Activated naive CD4-positive, alpha-beta T cell treated with anti-CD3 and anti-CD28 coated beads, Interleukin-2, amount 10 ng/mL, durations not matched to agents 7 days and 5 days (primary cell): ENCODE measurements around the gene ARHGEF10L.
"Not testable (repeated sequence)": the region's sequence is repeated elsewhere in the genome, so short reads cannot be mapped to it uniquely, and the experiment has no call there.

Source experiments
- CTCF ChIA-PET: fragments of 350-600 bp; sonication (Branson Sonifier 250); formaldehyde crosslinking; loops from one replicate; lab custom pipeline; 2021; ENCODE audit warnings: antibody characterized with exemption; lab: Charles Lee
- DNase-seq: peaks from one replicate; pipeline ENCODE4 v3.0.0-alpha.2; 2020
- H3K27ac Mint-ChIP-seq: one replicate; pipeline ENCODE4 v1.8.0; 2021; ENCODE audit warnings: mild to moderate bottlenecking, moderate library complexity, mixed read lengths
- H3K27me3 Mint-ChIP-seq: one replicate; pipeline ENCODE4 v1.8.0; 2021; ENCODE audit warnings: mild to moderate bottlenecking, mixed read lengths
- H3K36me3 Mint-ChIP-seq: one replicate; pipeline ENCODE4 v1.8.0; 2021; ENCODE audit warnings: mixed read lengths
- H3K4me1 Mint-ChIP-seq: one replicate; pipeline ENCODE4 v1.8.0; 2021; ENCODE audit warnings: mixed read lengths
- H3K4me3 Mint-ChIP-seq: one replicate; pipeline ENCODE4 v1.8.0; 2021; ENCODE audit warnings: mild to moderate bottlenecking, moderate library complexity, mixed read lengths
- H3K9me3 Mint-ChIP-seq: one replicate; pipeline ENCODE4 v1.8.0; 2021; ENCODE audit warnings: mixed read lengths

Gene ARHGEF10L

DNA sequence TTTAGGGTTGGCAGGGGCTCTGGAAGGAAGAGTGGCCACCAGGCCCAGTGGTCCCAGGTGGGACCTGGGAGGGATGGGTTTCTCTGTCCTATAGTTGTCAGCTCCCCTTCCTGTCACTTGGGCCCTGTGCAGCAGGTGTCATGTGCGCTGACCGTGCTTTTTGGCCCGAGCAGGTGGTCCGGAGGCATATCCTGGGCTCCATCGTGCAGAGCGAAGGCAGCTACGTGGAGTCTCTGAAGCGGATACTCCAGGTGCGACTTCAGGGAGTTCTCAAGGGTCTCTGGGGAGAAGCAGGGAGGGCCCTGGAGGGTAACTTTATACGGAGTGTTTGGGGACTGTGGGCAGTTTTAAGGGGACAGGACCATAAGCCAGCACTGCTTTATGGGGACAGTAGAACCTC, 82.2 kb downstream of the ARHGEF10L start:
- CTCF ChIA-PET, result no interaction called here
- H3K27ac Mint-ChIP-seq, result no peak overlapping the region
- H3K9me3 Mint-ChIP-seq, result no peaks in the 10 kb centered on the region

GRCh38 chr1:17622823-17623222, 83.3 kb downstream of the ARHGEF10L start:
- DNase-seq, result no peak
- H3K4me3 Mint-ChIP-seq, result no peak overlapping the region
- CTCF ChIA-PET, result interaction anchor here (0.6 kb wide), 1 partner anchor 88 kb away, joined by 3 read pairs; no protein-coding TSS in a partner anchor
- no peaks in the 10 kb centered on the region for H3K9me3 Mint-ChIP-seq
- H3K36me3 Mint-ChIP-seq, result no peaks in the 10 kb centered on the region
- H3K27me3 Mint-ChIP-seq, result peaks cover 4% of the 10 kb centered on the region
- H3K27ac Mint-ChIP-seq, result no peak overlapping the region
- no peaks in the 10 kb centered on the region for H3K4me1 Mint-ChIP-seq

More for the DNA sequence above, 82.2 kb downstream of the ARHGEF10L start:
- H3K4me1 Mint-ChIP-seq, result no peaks in the 10 kb centered on the region
- H3K4me3 Mint-ChIP-seq, result no peak overlapping the region
- H3K36me3 Mint-ChIP-seq, result no peaks in the 10 kb centered on the region
- H3K27me3 Mint-ChIP-seq, result peaks cover 4% of the 10 kb centered on the region
- no peak for DNase-seq

GRCh38 chr1:17624611-17625233, 85.2 kb downstream of the ARHGEF10L start:
- CTCF ChIA-PET, result no interaction called here
- no peaks in the 10 kb centered on the region for H3K4me1 Mint-ChIP-seq
- H3K4me3 Mint-ChIP-seq, result no peak overlapping the region
- no peak for DNase-seq
- H3K9me3 Mint-ChIP-seq, result no peaks in the 10 kb centered on the region
- H3K27ac Mint-ChIP-seq, result no peak overlapping the region
- H3K36me3 Mint-ChIP-seq, result no peaks in the 10 kb centered on the region
- peaks cover 4% of the 10 kb centered on the region for H3K27me3 Mint-ChIP-seq

DNA sequence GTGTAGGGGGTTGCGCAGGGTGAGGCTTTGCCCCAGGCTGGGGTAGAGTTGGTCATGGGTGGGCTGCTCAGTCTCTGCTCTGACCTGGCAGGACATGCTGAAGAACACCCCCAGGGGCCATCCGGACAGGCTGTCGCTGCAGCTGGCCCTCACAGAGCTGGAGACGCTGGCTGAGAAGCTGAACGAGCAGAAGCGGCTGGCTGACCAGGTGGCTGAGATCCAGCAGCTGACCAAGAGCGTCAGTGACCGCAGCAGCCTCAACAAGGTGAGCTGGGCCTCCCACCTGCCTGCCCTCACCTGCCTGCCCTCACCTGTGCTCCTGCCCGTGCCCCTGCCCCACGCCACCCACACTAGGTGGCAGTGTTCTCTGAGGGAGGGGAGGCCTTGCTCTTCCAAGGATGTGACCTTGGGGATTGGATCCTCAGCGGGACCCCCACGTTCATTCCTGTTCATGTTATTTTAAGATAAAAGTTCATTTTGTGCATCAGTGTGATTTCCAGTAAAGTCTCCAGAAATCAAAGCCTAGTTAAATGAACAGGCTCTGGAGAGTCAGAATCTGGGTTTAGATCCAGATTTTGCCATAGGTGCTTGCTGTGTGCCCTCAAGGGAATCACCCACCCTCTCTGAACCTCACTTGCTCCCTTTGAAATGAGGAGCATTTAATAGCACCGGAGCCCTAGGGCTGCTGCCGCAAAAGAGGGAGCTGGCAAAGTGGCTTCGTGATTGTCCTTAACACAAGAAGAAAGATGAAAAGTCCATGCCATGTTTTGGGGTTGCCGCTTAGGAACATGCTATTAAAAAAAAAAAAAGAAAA, 87.9 kb downstream of the ARHGEF10L start:
- CTCF ChIA-PET, result no interaction called here
- no peaks in the 10 kb centered on the region for H3K9me3 Mint-ChIP-seq
- no peak overlapping the region for H3K27ac Mint-ChIP-seq
- no peaks in the 10 kb centered on the region for H3K4me1 Mint-ChIP-seq
- H3K36me3 Mint-ChIP-seq, result no peaks in the 10 kb centered on the region
- DNase-seq, result no peak
- H3K4me3 Mint-ChIP-seq, result no peak overlapping the region
- H3K27me3 Mint-ChIP-seq, result no peaks in the 10 kb centered on the region

DNA sequence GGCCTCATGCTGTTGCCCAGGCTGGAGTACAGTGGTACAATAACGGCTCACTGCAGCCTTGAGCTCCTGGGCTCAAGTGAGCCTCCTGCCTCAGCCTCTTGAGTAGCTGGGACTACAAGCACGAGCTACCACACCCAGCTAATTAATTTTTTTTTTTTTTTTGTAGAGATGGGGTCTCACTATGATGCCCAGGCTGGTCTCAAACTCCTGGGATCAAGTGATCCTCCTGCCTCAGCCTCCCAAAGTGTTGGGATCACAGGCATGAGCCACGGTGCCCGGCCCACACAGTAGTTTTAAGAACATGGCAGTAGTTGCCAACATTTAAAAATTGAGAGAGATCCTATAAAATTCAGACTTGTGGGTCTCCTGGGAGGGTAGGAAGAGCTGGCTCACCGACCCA, 89.5 kb downstream of the ARHGEF10L start:
- not testable (repeated sequence) for DNase-seq, H3K27me3 Mint-ChIP-seq, H3K36me3 Mint-ChIP-seq, H3K4me3 Mint-ChIP-seq, H3K9me3 Mint-ChIP-seq, H3K27ac Mint-ChIP-seq, H3K4me1 Mint-ChIP-seq
- CTCF ChIA-PET, result interaction anchor here (1.2 kb wide), 1 partner anchor 22 kb away, joined by 3 read pairs; no protein-coding TSS in a partner anchor

DNA sequence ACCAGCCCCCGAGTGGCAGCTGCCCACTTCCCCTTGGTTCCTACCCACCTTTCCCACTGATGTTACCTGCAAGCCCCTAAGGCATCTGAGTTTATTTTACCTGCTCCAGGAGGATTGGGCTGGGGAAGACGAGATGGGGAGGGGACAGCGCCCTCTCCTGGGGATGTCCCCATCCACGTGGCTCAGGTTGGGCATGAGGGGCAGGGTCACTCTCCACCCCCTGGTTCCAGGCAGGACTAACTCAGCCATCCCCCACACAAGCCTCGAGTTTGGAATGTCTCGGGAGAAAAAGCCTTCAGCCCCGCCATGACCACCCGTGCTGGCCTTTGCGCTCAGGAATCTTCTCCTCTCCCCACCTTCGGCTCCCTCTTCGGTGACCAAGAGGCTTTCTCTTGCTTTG, 90.0 kb downstream of the ARHGEF10L start:
- DNase-seq, result no peak
- H3K27me3 Mint-ChIP-seq, result no peaks in the 10 kb centered on the region
- CTCF ChIA-PET, result interaction anchor here (1.2 kb wide), 1 partner anchor 23 kb away, joined by 3 read pairs; no protein-coding TSS in a partner anchor
- no peaks in the 10 kb centered on the region for H3K36me3 Mint-ChIP-seq
- H3K4me1 Mint-ChIP-seq, result no peaks in the 10 kb centered on the region
- H3K4me3 Mint-ChIP-seq, result no peak overlapping the region
- no peak overlapping the region for H3K27ac Mint-ChIP-seq
- no peaks in the 10 kb centered on the region for H3K9me3 Mint-ChIP-seq

DNA sequence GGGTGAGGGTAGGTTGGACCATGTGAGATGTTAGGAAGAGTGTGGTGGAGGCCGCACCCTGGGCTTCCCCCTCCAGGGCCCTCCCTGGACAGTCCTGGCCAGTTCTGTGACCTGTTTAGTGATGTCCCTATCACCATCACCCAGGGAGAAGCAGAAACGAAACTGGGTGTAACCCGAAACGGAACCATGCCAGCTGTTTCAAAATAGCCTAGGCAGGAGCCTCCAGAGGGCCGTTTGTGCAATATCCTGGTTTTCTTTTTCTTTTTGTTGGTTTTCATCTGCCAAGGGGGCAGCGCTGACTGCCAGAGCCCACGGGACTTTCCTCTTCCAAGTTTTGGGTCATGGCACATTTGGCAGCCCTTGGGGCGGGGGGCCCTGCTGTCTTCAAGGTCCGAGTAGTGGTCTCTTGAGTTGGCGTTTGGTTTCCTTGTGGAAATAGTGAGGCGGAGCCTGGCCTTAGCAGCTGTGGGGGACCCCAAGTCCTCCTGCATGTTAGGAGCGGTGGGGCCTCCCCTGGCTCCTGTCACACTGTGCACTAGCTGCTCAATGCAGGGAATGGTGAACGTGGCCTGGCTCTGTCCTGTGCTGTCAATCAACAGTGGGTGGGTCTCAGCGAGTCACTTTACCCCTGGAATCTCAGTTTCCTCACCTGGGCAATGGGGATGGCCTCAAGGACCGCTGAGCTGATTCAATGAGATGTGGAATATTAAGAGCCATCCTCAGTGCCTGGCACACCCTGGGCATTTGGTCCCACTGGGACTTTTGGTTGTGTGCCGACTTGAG, 90.7 kb downstream of the ARHGEF10L start:
- H3K9me3 Mint-ChIP-seq, result no peaks in the 10 kb centered on the region
- H3K4me3 Mint-ChIP-seq, result no peak overlapping the region
- CTCF ChIA-PET, result no interaction called here
- no peaks in the 10 kb centered on the region for H3K4me1 Mint-ChIP-seq
- H3K27me3 Mint-ChIP-seq, result no peaks in the 10 kb centered on the region
- no peak for DNase-seq
- H3K27ac Mint-ChIP-seq, result no peak overlapping the region
- H3K36me3 Mint-ChIP-seq, result no peaks in the 10 kb centered on the region

GRCh38 chr1:17630986-17631385, 91.5 kb downstream of the ARHGEF10L start:
- Mint-ChIP-seq H3K27ac (no peak overlapping the region), H3K4me3 (no peak overlapping the region), H3K4me1 (no peaks in the 10 kb centered on the region), H3K9me3 (no peaks in the 10 kb centered on the region), H3K36me3 (no peaks in the 10 kb centered on the region), H3K27me3 (no peaks in the 10 kb centered on the region)
- CTCF ChIA-PET, result no interaction called here
- no peak for DNase-seq

DNA sequence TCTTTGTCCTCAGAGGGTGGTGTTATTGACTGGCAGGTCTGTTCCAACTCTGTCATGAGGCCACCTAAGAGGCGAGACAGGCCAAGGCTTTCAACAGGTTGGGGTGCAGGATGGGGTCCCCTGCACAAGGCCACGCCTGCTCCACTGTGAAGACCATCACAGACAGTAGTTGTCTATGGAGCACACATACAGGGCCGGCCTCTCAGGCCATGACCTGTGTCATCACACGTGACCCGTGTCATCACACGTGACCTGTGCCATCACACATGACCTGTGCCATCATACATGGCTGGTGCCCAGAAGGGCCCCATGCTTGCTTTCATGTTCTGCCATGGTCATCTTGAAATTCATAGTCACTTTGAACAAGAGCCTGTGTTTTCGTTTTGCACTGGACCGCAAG, 91.9 kb downstream of the ARHGEF10L start:
- Mint-ChIP-seq H3K27me3 (no peaks in the 10 kb centered on the region), H3K9me3 (no peaks in the 10 kb centered on the region), H3K4me1 (no peaks in the 10 kb centered on the region), H3K4me3 (no peak overlapping the region), H3K27ac (no peak overlapping the region), H3K36me3 (no peaks in the 10 kb centered on the region)
- DNase-seq, result no peak
- CTCF ChIA-PET, result no interaction called here

DNA sequence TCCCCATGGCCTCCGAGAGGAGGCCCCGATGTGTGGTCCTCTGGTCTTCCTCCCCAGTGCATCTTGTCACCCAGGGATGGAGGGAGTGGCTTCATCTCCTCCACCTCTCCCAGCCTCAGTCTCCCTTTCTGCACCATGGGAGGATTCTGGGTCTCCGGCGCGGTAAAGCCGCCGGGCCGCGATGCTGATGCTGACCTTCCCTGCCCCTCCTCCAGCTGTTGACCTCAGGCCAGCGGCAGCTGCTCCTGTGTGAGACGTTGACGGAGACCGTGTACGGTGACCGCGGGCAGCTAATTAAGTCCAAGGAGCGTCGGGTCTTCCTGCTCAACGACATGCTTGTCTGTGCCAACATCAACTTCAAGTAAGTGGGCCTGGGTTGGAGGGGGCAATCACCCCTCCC, 92.6 kb downstream of the ARHGEF10L start:
- no peak for DNase-seq
- H3K4me3 Mint-ChIP-seq, result no peak overlapping the region
- no peaks in the 10 kb centered on the region for H3K4me1 Mint-ChIP-seq
- H3K27ac Mint-ChIP-seq, result no peak overlapping the region
- no peaks in the 10 kb centered on the region for H3K27me3 Mint-ChIP-seq
- CTCF ChIA-PET, result no interaction called here
- H3K36me3 Mint-ChIP-seq, result no peaks in the 10 kb centered on the region
- H3K9me3 Mint-ChIP-seq, result no peaks in the 10 kb centered on the region

- CTCF ChIA-PET, result no interaction called here
- Mint-ChIP-seq H3K27me3 (no peaks in the 10 kb centered on the region), H3K27ac (no peak overlapping the region), H3K9me3 (no peaks in the 10 kb centered on the region), H3K36me3 (no peaks in the 10 kb centered on the region), H3K4me3 (no peak overlapping the region), H3K4me1 (no peaks in the 10 kb centered on the region)
- DNase-seq, result no peak
These were observed 93.2 kb downstream of the ARHGEF10L start for GRCh38 chr1:17632541-17633184.

DNA sequence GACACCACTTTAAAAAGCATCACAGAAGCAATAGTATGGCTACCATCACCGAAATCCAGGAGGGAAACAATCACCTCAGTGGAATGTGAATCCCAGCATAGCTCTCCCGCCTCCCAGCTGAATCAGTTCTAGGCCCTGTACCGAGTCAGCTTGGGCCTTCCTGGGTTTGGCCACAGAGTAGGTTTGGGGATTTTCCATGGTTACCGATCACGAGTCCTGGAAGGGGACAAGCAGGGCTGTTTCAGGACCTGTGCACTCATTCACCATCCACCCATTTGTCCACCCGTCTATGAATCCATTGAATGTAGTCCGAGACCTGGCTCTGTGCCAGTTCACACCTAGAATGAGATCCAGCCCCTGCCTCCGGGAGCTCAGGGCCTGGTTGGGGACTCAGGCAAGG, 94.2 kb downstream of the ARHGEF10L start:
- Mint-ChIP-seq H3K4me1 (no peaks in the 10 kb centered on the region), H3K27me3 (no peaks in the 10 kb centered on the region), H3K4me3 (no peak overlapping the region), H3K36me3 (no peaks in the 10 kb centered on the region), H3K9me3 (no peaks in the 10 kb centered on the region), H3K27ac (no peak overlapping the region)
- no peak for DNase-seq
- CTCF ChIA-PET, result interaction anchor here (1.0 kb wide), 1 partner anchor 28 kb away, joined by 3 read pairs; no protein-coding TSS in a partner anchor

GRCh38 chr1:17635276-17635675, 95.8 kb downstream of the ARHGEF10L start:
- CTCF ChIA-PET, result no interaction called here
- H3K4me1 Mint-ChIP-seq, result no peaks in the 10 kb centered on the region
- no peak overlapping the region for H3K4me3 Mint-ChIP-seq
- no peaks in the 10 kb centered on the region for H3K9me3 Mint-ChIP-seq
- no peaks in the 10 kb centered on the region for H3K27me3 Mint-ChIP-seq
- DNase-seq, result no peak
- H3K27ac Mint-ChIP-seq, result no peak overlapping the region
- H3K36me3 Mint-ChIP-seq, result no peaks in the 10 kb centered on the region

DNA sequence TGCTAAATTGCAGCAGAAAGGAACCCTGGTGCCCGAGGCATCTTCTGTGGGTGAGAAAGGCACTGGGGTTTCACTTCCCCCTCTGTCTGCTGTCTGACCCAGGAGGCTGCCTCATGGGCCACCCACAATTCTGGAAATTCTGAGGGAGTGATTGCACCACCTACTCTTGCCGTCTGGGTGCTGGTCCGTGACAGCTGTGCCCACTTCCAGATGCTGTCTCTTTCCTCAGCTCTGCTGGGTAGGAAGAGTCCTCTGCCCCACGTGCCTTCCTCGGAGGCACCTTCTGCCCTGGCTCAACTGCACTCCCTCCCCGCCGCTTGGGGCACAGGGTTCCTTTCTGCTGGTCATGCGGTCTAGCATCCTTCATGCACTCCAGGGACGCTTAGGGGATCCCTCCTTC, 96.3 kb downstream of the ARHGEF10L start:
- no peak overlapping the region for H3K27ac Mint-ChIP-seq
- H3K4me3 Mint-ChIP-seq, result no peak overlapping the region
- CTCF ChIA-PET, result no interaction called here
- no peaks in the 10 kb centered on the region for H3K4me1 Mint-ChIP-seq
- no peak for DNase-seq
- H3K27me3 Mint-ChIP-seq, result no peaks in the 10 kb centered on the region
- no peaks in the 10 kb centered on the region for H3K36me3 Mint-ChIP-seq
- no peaks in the 10 kb centered on the region for H3K9me3 Mint-ChIP-seq
